IMR-90 (cell line): ENCODE results near the gene KICS2. TPM values are rescaled to one million over a fixed set of nuclear protein-coding genes. Genes with fewer than 3 reads are reported as not detected.

Experiments
- ATAC-seq: fragments of 200-7000 bp; cut with Tn5 transposase; 2 replicates; pipeline ENCODE4 v1.9.1; 2020; ENCODE audit warnings: low read depth, mild to moderate bottlenecking, moderate library complexity
- BruUV-seq: library from RNA; stranded (reverse); fragments of 400-500 nt; replicated peaks from 2 replicates; lab custom pipeline; 2021; lab: Mats Ljungman, UMichigan
- CTCF ChIA-PET: fragments of 300-600 bp; formaldehyde crosslinking; extraction: SDS; loops from one replicate; lab custom pipeline; 2021; ENCODE audit warnings: antibody characterized with exemption; lab: Yijun Ruan, JAX
- POLR2A ChIA-PET: fragments of 300-600 bp; sonication (Branson Sonifier 250); formaldehyde crosslinking; loops from one replicate; lab custom pipeline; 2022; ENCODE audit warnings: antibody characterized with exemption; ENCODE audit not compliant: unreplicated experiment; lab: Charles Lee
- DNase-seq: peaks from one replicate; pipeline ENCODE4 v3.0.0; 2013
- H2AFZ ChIP-seq: replicated peaks from 2 replicates; pipeline ENCODE3; 2013; ENCODE audit warnings: low read length, mild to moderate bottlenecking; ENCODE audit not compliant: poor library complexity
- H2AK5ac ChIP-seq: 2 replicates; pipeline ENCODE4 v1.6.1; 2013; ENCODE audit warnings: low read depth, low read length, inconsistent platforms
- H2AK9ac ChIP-seq: replicated peaks from 2 replicates; pipeline ENCODE3; 2013; ENCODE audit warnings: mild to moderate bottlenecking, low read depth, low read length, moderate library complexity; ENCODE audit not compliant: poor library complexity
- H2BK120ac ChIP-seq: 2 replicates; pipeline ENCODE4 v1.6.1; 2013; ENCODE audit warnings: low read depth, low read length, inconsistent platforms
- H2BK15ac ChIP-seq: 3 replicates; pipeline ENCODE4 v1.6.1; 2013; ENCODE audit warnings: low read depth, low read length, inconsistent platforms
- H2BK20ac ChIP-seq: 2 replicates; pipeline ENCODE4 v1.6.1; 2013; ENCODE audit warnings: low read depth, mild to moderate bottlenecking, inconsistent platforms, low read length, moderate library complexity
- H2BK5ac ChIP-seq: 2 replicates; pipeline ENCODE4 v1.6.1; 2013; ENCODE audit warnings: mild to moderate bottlenecking, low read depth, low read length, inconsistent platforms; ENCODE audit not compliant: poor library complexity, severe bottlenecking
- H3K14ac ChIP-seq: replicated peaks from 2 replicates; pipeline ENCODE4 v1.6.1; 2013; ENCODE audit warnings: low read depth, low read length, inconsistent platforms
- H3K18ac ChIP-seq: 2 replicates; pipeline ENCODE4 v1.6.1; 2013; ENCODE audit warnings: low read depth, low read length, control low read depth
- H3K23ac ChIP-seq: 2 replicates; pipeline ENCODE4 v1.6.1; 2013; ENCODE audit warnings: low read depth, low read length, inconsistent platforms
- H3K27ac ChIP-seq: 2 replicates; pipeline ENCODE4 v1.5.1; 2013; ENCODE audit warnings: mild to moderate bottlenecking, control low read depth, low read length; ENCODE audit not compliant: insufficient read depth
- H3K27me3 ChIP-seq: 2 replicates; pipeline ENCODE4 v1.6.1; 2013; ENCODE audit warnings: low read length; ENCODE audit not compliant: control insufficient read depth, insufficient read depth
- H3K36me3 ChIP-seq: 2 replicates; pipeline ENCODE4 v1.6.1; 2013; ENCODE audit warnings: low read length, mixed read lengths; ENCODE audit not compliant: control insufficient read depth, insufficient read depth
- H3K4ac ChIP-seq: 2 replicates; pipeline ENCODE4 v1.6.1; 2013; ENCODE audit warnings: low read depth, low read length, inconsistent platforms
- H3K4me1 ChIP-seq: 2 replicates; pipeline ENCODE4 v1.6.1; 2013; ENCODE audit warnings: low read length, mixed read lengths; ENCODE audit not compliant: control insufficient read depth, insufficient read depth
- H3K4me2 ChIP-seq: 2 replicates; pipeline ENCODE4 v1.6.1; 2013; ENCODE audit warnings: low read depth, mild to moderate bottlenecking, control low read depth, low read length, moderate library complexity
- H3K4me3 ChIP-seq: 2 replicates; pipeline ENCODE4 v1.5.1; 2013; ENCODE audit warnings: low read depth, mild to moderate bottlenecking, control low read depth, low read length, moderate library complexity; ENCODE audit not compliant: insufficient read depth
- H3K56ac ChIP-seq: 2 replicates; pipeline ENCODE4 v1.6.1; 2013; ENCODE audit warnings: low read length, inconsistent platforms; ENCODE audit not compliant: insufficient read depth; ENCODE audit errors: extremely low read depth
- H3K79me1 ChIP-seq, 2 experiments: 2 replicates each; pipeline ENCODE4 v1.6.1; 2013; ENCODE audit warnings: low read length in 2 of 2, inconsistent platforms in 1 of 2, low read depth in 1 of 2
- H3K9ac ChIP-seq: 2 replicates; pipeline ENCODE4 v1.6.1; 2013; ENCODE audit warnings: low read depth, low read length, control low read depth
- H3K9me1 ChIP-seq: 2 replicates; pipeline ENCODE4 v1.6.1; 2013; ENCODE audit warnings: low read length, inconsistent platforms; ENCODE audit not compliant: insufficient read depth
- H3K9me3 ChIP-seq: 2 replicates; pipeline ENCODE4 v1.6.1; 2013; ENCODE audit warnings: low read length; ENCODE audit not compliant: control insufficient read depth, insufficient read depth
- H4K20me1 ChIP-seq: 2 replicates; pipeline ENCODE4 v1.6.1; 2013; ENCODE audit warnings: low read length, inconsistent platforms; ENCODE audit not compliant: insufficient read depth
- H4K5ac ChIP-seq: 2 replicates; pipeline ENCODE4 v1.6.1; 2013; ENCODE audit warnings: mild to moderate bottlenecking, low read depth, low read length, control low read depth
- H4K8ac ChIP-seq, 2 experiments: 2 replicates each; pipeline ENCODE4 v1.6.1; 2013; ENCODE audit warnings: low read depth in 2 of 2, low read length in 2 of 2, control low read depth in 1 of 2, inconsistent platforms in 1 of 2
- H4K91ac ChIP-seq: 2 replicates; pipeline ENCODE4 v1.6.1; 2013; ENCODE audit warnings: low read depth, low read length, inconsistent platforms; ENCODE audit not compliant: insufficient read depth
- CHD1 ChIP-seq: IDR thresholded peaks from 2 replicates; pipeline ENCODE4 v1.6.1; 2012; ENCODE audit warnings: low read depth, low read length, improper control_type of control experiment
- CTCF ChIP-seq: conservative IDR thresholded peaks from 2 replicates; pipeline ENCODE4 v1.5.1; 2012; ENCODE audit warnings: mild to moderate bottlenecking, low read depth, low read length, improper control_type of control experiment
- FOS ChIP-seq: fragments of 150-350 bp; IDR thresholded peaks from 2 replicates; pipeline ENCODE4 v1.6.1; 2016; ENCODE audit warnings: low read depth, low read length
- MAFK ChIP-seq: IDR thresholded peaks from 2 replicates; pipeline ENCODE4 v1.6.1; 2012; ENCODE audit warnings: low read depth, low read length, improper control_type of control experiment
- RAD21 ChIP-seq: IDR thresholded peaks from 2 replicates; pipeline ENCODE4 v1.6.1; 2012; ENCODE audit warnings: low read length, improper control_type of control experiment
- RCOR1 ChIP-seq: IDR thresholded peaks from 2 replicates; pipeline ENCODE4 v1.6.1; 2012; ENCODE audit warnings: mild to moderate bottlenecking, low read length, improper control_type of control experiment; ENCODE audit not compliant: insufficient replicate concordance
- SMC3 ChIP-seq: fragments of 150-350 bp; IDR thresholded peaks from 2 replicates; pipeline ENCODE4 v1.6.1; 2016; ENCODE audit warnings: low read depth, mild to moderate bottlenecking, antibody characterized with exemption, low read length, moderate library complexity
- USF2 ChIP-seq: fragments of 150-350 bp; IDR thresholded peaks from 2 replicates; pipeline ENCODE4 v1.6.1; 2017; ENCODE audit warnings: mild to moderate bottlenecking, antibody characterized with exemption, low read length, low read depth
- WGBS, 2 experiments: methylation state at CpG; one replicate each; pipeline versions ENCODE4 v1.1.5 to v1.1.7; 2013; ENCODE audit warnings: missing lambda C conversion rate in 2 of 2; ENCODE audit not compliant: insufficient read length in 1 of 2; ENCODE audit errors: extremely low coverage in 2 of 2; 5-methylcytosine and 5-hydroxymethylcytosine counted together
- dilution Hi-C: fragments of 300-500 bp; cut with HindIII; formaldehyde crosslinking; loops from one replicate; pipeline ENCODE4 v1.14.3; 2018; ENCODE audit warnings: low sequenced_read_pairs; ENCODE audit not compliant: unreplicated experiment
- in situ Hi-C: fragments of 300-500 bp; cut with MboI; formaldehyde crosslinking; loops from 3 replicates; pipeline ENCODE4 v1.14.3; 2019; ENCODE audit warnings: low sequenced_read_pairs, inconsistent platforms, mixed read lengths
- intact Hi-C: fragments of 100-400 bp; cut with micrococcal nuclease; formaldehyde crosslinking; loops from 2 replicates; pipeline ENCODE4 v1.10.0; 2022
- polyA plus RNA-seq, 3 experiments: library from polyadenylated mRNA; depleted of rRNA; stranded (reverse); fragments of >200 nt; gene quantifications; 2 replicates each; pipeline ENCODE4 v1.2.3, GENCODE V29; 2012; ENCODE audit warnings: low replicate concordance in 1 of 3
- total RNA-seq: library from RNA; depleted of rRNA; stranded (reverse); fragments of >200 nt; gene quantifications from 2 replicates; pipeline ENCODE4 v1.2.3, GENCODE V29; 2012

Gene KICS2
- total and polyA plus RNA-seq, 2 of the 4 experiments (the other 2 are of a cell fraction) = 2.4 to 6.1 TPM

GRCh38 chr12:64192644-64193444 is 29.3 kb downstream of the KICS2 start:
- Histone ChIP-seq H3K9ac (no peak overlapping the region), H3K4me2 (peak overlapping the region; percentile 62; the same call in 1 of the 2 replicates), H2BK15ac (peak overlapping the region; percentile 32; the same call in 1 of the 3 replicates), H4K5ac (no peak overlapping the region), H3K23ac (0 out of 2 replicates have a peak overlapping the region, but pooled peaks have one; percentile 5), H3K18ac (no peak overlapping the region), H3K27me3 (no peaks in the 10 kb centered on the region), H3K36me3 (peaks cover 2% of the 10 kb centered on the region; the same call in 1 of the 2 replicates), H3K4me1 (peaks cover 9% of the 10 kb centered on the region), H2AK9ac (no peak overlapping the region), H2AK5ac (peak overlapping the region; percentile 35; the same call in 1 of the 2 replicates), H3K27ac (no peak overlapping the region), H3K9me1 (0 out of 2 replicates have a peak, but pooled peaks cover 3% of the 10 kb centered on the region), H2BK5ac (no peak overlapping the region), H3K56ac (no peak overlapping the region), H2BK20ac (no peak overlapping the region), H2BK120ac (no peak overlapping the region), H3K79me1 (peaks cover 0 to 3% of the 10 kb centered on the region in 2 experiments; a peak in 1 of 4 replicates), H4K91ac (no peak overlapping the region), H3K14ac (no peak overlapping the region), H3K4ac (no peak overlapping the region), H3K4me3 (no peak overlapping the region), H3K9me3 (no peaks in the 10 kb centered on the region), H4K8ac (no peak overlapping the region), H2AFZ (no peak overlapping the region), H4K20me1 (no peaks in the 10 kb centered on the region)
- ChIA-PET POLR2A (no interaction called here), CTCF (no interaction called here)
- 65% methylated on average over 2 of the region's 7 CpGs; no CpG with 5 or more reads in 1 of the 2 experiments for WGBS, 2 experiments
- no peak for TF ChIP-seq FOS
- no peak for TF ChIP-seq MAFK
- no peak for TF ChIP-seq RAD21
- TF ChIP-seq CHD1 = no peak
- no peak for TF ChIP-seq SMC3
- no peak for TF ChIP-seq RCOR1
- TF ChIP-seq USF2 = no peak
- no peak for TF ChIP-seq CTCF
- ATAC-seq (no peak), DNase-seq (no peak)
- dilution Hi-C loops (no loop called here), intact Hi-C loops (no loop called here), in situ Hi-C loops (no loop called here)
- BruUV-seq = no TSS peak
